Natural killer cell (primary cell): Measurements from ENCODE around the gene MLLT10. TPM values are rescaled to one million over a fixed set of nuclear protein-coding genes. Genes with fewer than 3 reads are reported as not detected.

Experiments used
- ATAC-seq, 3 donors: fragments of 150-1000 bp in 2 of 3; fragments of 200-7000 bp in 1 of 3; cut with Tn5 transposase; 1 replicate in 1 of 3; 2 replicates in 2 of 3; pipeline ENCODE4 v1.10.0; 2021; ENCODE audit warnings: mild to moderate bottlenecking in 2 of 3, moderate library complexity in 2 of 3
- DNase-seq, 2 donors: peaks; one replicate each; pipeline versions ENCODE4 v3.0.0 to v3.0.0-alpha.2; 2013 to 2021; ENCODE audit warnings: mixed read lengths in 1 of 2
- H3K27ac ChIP-seq: one replicate; pipeline ENCODE4 v1.5.1; 2013; ENCODE audit warnings: mild to moderate bottlenecking, low read length
- H3K27me3 ChIP-seq: one replicate; pipeline ENCODE4 v1.6.1; 2013; ENCODE audit warnings: low read length; ENCODE audit not compliant: control insufficient read depth, insufficient read depth
- H3K36me3 ChIP-seq: one replicate; pipeline ENCODE4 v1.6.1; 2013; ENCODE audit warnings: low read length; ENCODE audit not compliant: control insufficient read depth, insufficient read depth
- H3K4me1 ChIP-seq: one replicate; pipeline ENCODE4 v1.6.1; 2013; ENCODE audit warnings: low read length; ENCODE audit not compliant: control insufficient read depth, insufficient read depth
- H3K4me3 ChIP-seq: one replicate; pipeline ENCODE4 v1.5.1; 2013; ENCODE audit warnings: low read length
- H3K9me3 ChIP-seq: one replicate; pipeline ENCODE4 v1.6.1; 2013; ENCODE audit warnings: low read length; ENCODE audit not compliant: control insufficient read depth, insufficient read depth
- H3K27ac Mint-ChIP-seq, 2 donors: one replicate each; pipeline ENCODE4 v1.8.0; 2022; ENCODE audit warnings: mild to moderate bottlenecking in 2 of 2, mixed read lengths in 2 of 2, moderate library complexity in 1 of 2
- H3K27me3 Mint-ChIP-seq, 2 donors: one replicate each; pipeline ENCODE4 v1.8.0; 2022; ENCODE audit warnings: low read depth in 2 of 2, mixed read lengths in 2 of 2
- H3K36me3 Mint-ChIP-seq: one replicate; pipeline ENCODE4 v1.8.0; 2022; ENCODE audit warnings: mixed read lengths
- H3K4me1 Mint-ChIP-seq, 2 donors: one replicate each; pipeline ENCODE4 v1.8.0; 2022; ENCODE audit warnings: mixed read lengths in 2 of 2
- H3K4me3 Mint-ChIP-seq: one replicate; pipeline ENCODE4 v1.8.0; 2022; ENCODE audit warnings: mild to moderate bottlenecking, moderate library complexity, mixed read lengths
- H3K9me3 Mint-ChIP-seq, 2 donors: one replicate each; pipeline ENCODE4 v1.8.0; 2022; ENCODE audit warnings: mixed read lengths in 2 of 2
- CTCF ChIP-seq: fragments of 200-600 bp; IDR thresholded peaks from one replicate; pipeline ENCODE4 v1.8.0; 2022; ENCODE audit warnings: antibody characterized with exemption
- WGBS: methylation state at CpG from one replicate; pipeline ENCODE4 v1.1.7; 2013; ENCODE audit warnings: missing lambda C conversion rate; ENCODE audit not compliant: insufficient coverage; 5-methylcytosine and 5-hydroxymethylcytosine counted together
- intact Hi-C: fragments of 100-400 bp; cut with micrococcal nuclease; formaldehyde crosslinking; loops from one replicate; pipeline ENCODE4 v1.14.2; 2022
- total RNA-seq, 4 donors: library from RNA; stranded (reverse); fragments of 120-200 nt in 1 of 4; gene quantifications; one replicate each; pipeline versions ENCODE4 v1.2.3 to v1.2.4, GENCODE V29; 2013 to 2022

Gene MLLT10
- total RNA-seq, 3 donors from 2014 or later (not counting 1 experiment from before 2014, with no cell fraction given), result 40.4 to 65.2 (median 60.0) TPM

GRCh38 chr10:21740989-21741388, 207.0 kb downstream of the MLLT10 start:
- H3K27ac Mint-ChIP-seq, result peak overlapping the region in 1 of 2 donors; percentile 10
- no peaks in the 10 kb centered on the region for H3K27me3 Mint-ChIP-seq
- H3K27me3 ChIP-seq, result no peaks in the 10 kb centered on the region
- no peak overlapping the region for H3K4me3 Mint-ChIP-seq
- peaks cover 11% of the 10 kb centered on the region for H3K4me1 ChIP-seq
- peak in 2 of 3 donors; percentile 36 to 60 for ATAC-seq
- WGBS, result 68% methylated on average over 3 of the region's 4 CpGs
- H3K9me3 Mint-ChIP-seq, result no peaks in the 10 kb centered on the region
- H3K27ac ChIP-seq, result no peak overlapping the region
- no peaks in the 10 kb centered on the region for H3K36me3 Mint-ChIP-seq
- no peak for TF ChIP-seq CTCF
- DNase-seq, result peak in 1 of 2 donors; percentile 78
- peaks cover 13 to 30% of the 10 kb centered on the region in 2 donors for H3K4me1 Mint-ChIP-seq
- peaks cover 35% of the 10 kb centered on the region for H3K36me3 ChIP-seq
- intact Hi-C loops, result no loop called here
- no peaks in the 10 kb centered on the region for H3K9me3 ChIP-seq
- H3K4me3 ChIP-seq, result no peak overlapping the region

GRCh38 chr10:21742740-21743412, 208.8 kb downstream of the MLLT10 start:
- Mint-ChIP-seq H3K9me3 (no peaks in the 10 kb centered on the region), H3K4me1 (peaks cover 7 to 34% of the 10 kb centered on the region in 2 donors), H3K27me3 (no peaks in the 10 kb centered on the region), H3K36me3 (no peaks in the 10 kb centered on the region), H3K4me3 (no peak overlapping the region), H3K27ac (peak overlapping the region in 1 of 2 donors; percentile 34)
- peaks cover 35% of the 10 kb centered on the region for H3K36me3 ChIP-seq
- intact Hi-C loops, result no loop called here
- H3K4me1 ChIP-seq, result peaks cover 14% of the 10 kb centered on the region
- no peak for TF ChIP-seq CTCF
- no peak overlapping the region for H3K27ac ChIP-seq
- ATAC-seq (no peak), DNase-seq (no peak)
- no peak overlapping the region for H3K4me3 ChIP-seq
- 96% methylated on average over 5 of the region's 5 CpGs for WGBS
- H3K9me3 ChIP-seq, result no peaks in the 10 kb centered on the region
- no peaks in the 10 kb centered on the region for H3K27me3 ChIP-seq

GRCh38 chr10:21744223-21744622, 210.2 kb downstream of the MLLT10 start:
- H3K4me3 ChIP-seq, result no peak overlapping the region
- intact Hi-C loops, result no loop called here
- peaks cover 32% of the 10 kb centered on the region for H3K36me3 ChIP-seq
- H3K9me3 ChIP-seq, result no peaks in the 10 kb centered on the region
- Mint-ChIP-seq H3K4me1 (peaks cover 7 to 30% of the 10 kb centered on the region in 2 donors), H3K36me3 (no peaks in the 10 kb centered on the region), H3K4me3 (no peak overlapping the region), H3K27me3 (no peaks in the 10 kb centered on the region), H3K9me3 (no peaks in the 10 kb centered on the region), H3K27ac (no peak overlapping the region)
- peaks cover 14% of the 10 kb centered on the region for H3K4me1 ChIP-seq
- DNase-seq, result no peak
- H3K27ac ChIP-seq, result no peak overlapping the region
- no peak for TF ChIP-seq CTCF
- H3K27me3 ChIP-seq, result no peaks in the 10 kb centered on the region
- no peak for ATAC-seq
- WGBS, result 96% methylated on average over 11 of the region's 11 CpGs

- Histone ChIP-seq H3K27me3 (no peaks in the 10 kb centered on the region), H3K36me3 (peaks cover 20% of the 10 kb centered on the region), H3K4me3 (no peak overlapping the region), H3K27ac (no peak overlapping the region), H3K9me3 (no peaks in the 10 kb centered on the region), H3K4me1 (peaks cover 14% of the 10 kb centered on the region)
- TF ChIP-seq CTCF, result no peak
- no peaks in the 10 kb centered on the region for H3K9me3 Mint-ChIP-seq
- H3K36me3 Mint-ChIP-seq, result no peaks in the 10 kb centered on the region
- H3K4me1 Mint-ChIP-seq, result peaks cover 12 to 30% of the 10 kb centered on the region in 2 donors
- 30% methylated on average over 6 of the region's 6 CpGs for WGBS
- H3K4me3 Mint-ChIP-seq, result no peak overlapping the region
- intact Hi-C loops, result no loop called here
- H3K27me3 Mint-ChIP-seq, result no peaks in the 10 kb centered on the region
- DNase-seq (peak in 1 of 2 donors; percentile 45), ATAC-seq (peak; percentile 34 to 69 (median 35))
- H3K27ac Mint-ChIP-seq, result peak overlapping the region; percentile 22 to 82
Measured at GRCh38 chr10:21746118-21746517, 212.1 kb downstream of the MLLT10 start.
